Amniotic stem cell (primary cell): Measurements from ENCODE around the gene CD160.
A peak's percentile ranks its signal among the peaks of the same experiment; 100 is the strongest.
"Not testable (repeated sequence)": the region's sequence is repeated elsewhere in the genome, so short reads cannot be mapped to it uniquely, and the experiment has no call there.

Experiments
- DNase-seq: peaks from one replicate; lab custom pipeline; 2025; lab: John Stamatoyannopoulos, UW

Gene CD160

DNA sequence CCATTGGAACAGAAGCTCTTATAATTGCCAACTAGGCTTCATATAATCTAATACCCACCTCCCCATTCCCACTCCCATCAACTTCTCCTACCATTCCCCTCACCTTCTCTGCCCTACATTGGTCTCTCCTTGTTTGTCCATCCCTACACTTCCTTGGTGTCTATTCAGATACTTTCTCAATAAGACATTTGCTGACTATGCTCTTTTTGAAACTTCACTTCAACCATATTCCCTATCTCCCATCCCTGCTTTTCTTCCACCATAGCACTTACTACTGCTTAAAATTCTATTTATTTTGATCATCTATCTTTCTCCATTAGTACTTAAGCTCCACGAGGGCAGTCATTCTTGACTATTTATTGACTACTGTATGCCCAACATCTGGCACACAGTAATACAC lies 40.4 kb downstream of the CD160 start:
- DNase-seq, result no peak

DNA sequence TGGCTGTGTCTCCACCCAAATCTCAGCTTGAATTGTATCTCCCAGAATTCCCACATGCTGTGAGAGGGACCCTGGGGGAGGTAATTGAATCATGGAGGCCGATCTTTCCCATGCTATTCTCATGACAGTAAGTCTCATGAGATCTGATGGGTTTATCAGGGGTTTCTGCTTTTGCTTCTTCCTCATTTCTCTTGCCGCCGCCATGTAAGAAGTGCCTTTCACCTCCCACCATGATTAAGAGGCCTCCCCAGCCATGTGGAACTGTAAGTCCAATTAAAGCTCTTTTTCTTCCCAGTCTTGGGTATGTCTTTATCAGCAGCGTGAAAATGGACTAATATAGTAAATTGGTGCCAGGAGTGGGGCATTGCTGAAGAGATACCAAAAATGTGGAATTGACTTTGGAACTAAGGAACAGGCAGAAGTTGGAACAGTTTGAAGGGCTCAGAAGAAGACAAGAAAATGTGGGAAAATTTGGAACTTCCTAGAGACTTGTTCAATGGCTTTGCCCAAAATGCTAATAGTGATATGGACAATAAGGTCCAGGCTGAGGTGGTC lies 41.2 kb downstream of the CD160 start:
- DNase-seq, result not testable (repeated sequence)

GRCh38 chr1:145761498-145761897 lies 42.2 kb downstream of the CD160 start:
- DNase-seq, result not testable (repeated sequence)

DNA sequence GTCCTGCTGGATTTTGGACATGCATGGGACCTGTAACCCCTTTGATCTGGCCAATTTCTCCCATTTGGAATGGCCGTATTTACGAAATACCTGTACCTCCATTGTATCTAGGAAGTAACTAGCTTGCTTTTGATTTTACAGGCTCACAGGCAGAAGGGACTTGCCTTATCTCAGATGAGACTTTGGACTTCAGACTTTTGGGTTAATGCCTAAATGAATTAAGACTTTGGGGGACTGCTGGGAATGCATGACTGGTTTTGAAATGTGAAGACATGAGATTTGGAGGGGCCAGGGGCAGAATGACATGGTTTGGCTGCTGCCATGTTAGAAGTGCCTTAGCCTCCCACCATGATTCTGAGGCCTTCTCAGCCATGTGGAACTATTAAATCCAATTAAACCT lies 42.7 kb downstream of the CD160 start:
- DNase-seq, result not testable (repeated sequence)

- not testable (repeated sequence) for DNase-seq
These were observed 45.1 kb downstream of the CD160 start for GRCh38 chr1:145764231-145764940.

GRCh38 chr1:145765127-145765526 lies 45.8 kb downstream of the CD160 start:
- DNase-seq, result not testable (repeated sequence)

- not testable (repeated sequence) for DNase-seq
These were observed 46.5 kb downstream of the CD160 start for GRCh38 chr1:145765585-145766360.

DNA sequence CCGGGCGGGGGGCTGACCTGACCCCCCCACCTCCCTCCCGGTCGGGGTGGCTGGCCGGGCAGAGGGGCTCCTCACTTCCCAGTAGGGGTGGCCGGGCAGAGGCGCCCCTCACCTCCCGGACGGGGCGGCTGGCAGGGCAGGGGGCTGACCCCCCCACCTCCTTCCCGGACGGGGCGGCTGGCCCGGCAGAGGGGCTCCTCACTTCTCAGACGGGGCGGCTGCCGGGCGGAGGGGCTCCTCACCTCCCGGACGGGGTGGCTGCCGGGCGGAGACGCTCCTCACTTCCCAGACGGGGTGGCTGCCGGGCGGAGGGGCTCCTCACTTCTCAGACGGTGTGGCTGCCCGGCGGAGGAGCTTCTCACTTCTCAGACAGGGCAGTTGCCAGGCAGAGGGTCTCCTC lies 47.6 kb downstream of the CD160 start:
- DNase-seq, result not testable (repeated sequence)

DNA sequence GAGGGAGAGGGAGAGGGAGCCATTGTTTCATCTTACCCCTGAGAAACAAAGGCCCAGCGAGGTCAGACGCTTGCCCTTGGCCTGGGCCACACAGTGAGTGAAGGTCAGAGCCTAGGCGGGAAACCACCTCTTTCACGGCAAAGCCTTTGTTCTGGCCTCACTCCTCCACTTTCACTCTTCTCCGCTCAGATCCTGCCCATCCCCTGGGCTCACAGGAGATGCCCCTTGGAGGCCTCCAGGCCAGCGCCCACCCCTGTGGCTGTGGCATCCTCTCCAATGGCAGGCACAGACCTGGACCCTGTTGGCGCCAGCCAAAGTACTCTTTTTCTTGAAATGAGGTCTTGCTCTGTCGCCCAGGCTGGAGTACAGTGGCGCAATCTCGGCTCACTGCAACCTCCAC lies 48.7 kb downstream of the CD160 start:
- not testable (repeated sequence) for DNase-seq

DNA sequence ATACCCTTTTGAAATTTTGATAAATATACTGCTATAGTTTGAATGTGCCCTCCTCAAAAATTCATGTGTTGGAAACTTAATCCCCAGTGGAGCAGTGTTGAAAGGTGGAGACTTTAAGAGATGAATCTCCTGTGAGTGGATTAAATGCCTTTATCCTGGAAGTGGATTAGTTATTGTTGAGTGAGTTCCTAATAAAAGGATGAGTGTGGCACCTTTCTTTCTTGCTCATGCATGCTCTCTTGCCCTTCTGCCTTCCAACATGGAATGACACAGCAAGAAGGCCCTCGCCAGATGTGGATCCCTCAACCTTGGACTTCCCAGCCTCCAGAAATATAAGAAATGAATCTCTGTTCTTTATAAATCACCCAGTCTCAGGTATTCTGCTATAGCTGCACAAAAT lies 51.8 kb downstream of the CD160 start:
- no peak for DNase-seq

- no peak for DNase-seq
These were observed 54.1 kb downstream of the CD160 start for GRCh38 chr1:145773423-145773822.

GRCh38 chr1:145777357-145778145 lies 58.3 kb downstream of the CD160 start:
- DNase-seq, result no peak

GRCh38 chr1:145778146-145778540 lies 58.8 kb downstream of the CD160 start:
- DNase-seq, result no peak

DNA sequence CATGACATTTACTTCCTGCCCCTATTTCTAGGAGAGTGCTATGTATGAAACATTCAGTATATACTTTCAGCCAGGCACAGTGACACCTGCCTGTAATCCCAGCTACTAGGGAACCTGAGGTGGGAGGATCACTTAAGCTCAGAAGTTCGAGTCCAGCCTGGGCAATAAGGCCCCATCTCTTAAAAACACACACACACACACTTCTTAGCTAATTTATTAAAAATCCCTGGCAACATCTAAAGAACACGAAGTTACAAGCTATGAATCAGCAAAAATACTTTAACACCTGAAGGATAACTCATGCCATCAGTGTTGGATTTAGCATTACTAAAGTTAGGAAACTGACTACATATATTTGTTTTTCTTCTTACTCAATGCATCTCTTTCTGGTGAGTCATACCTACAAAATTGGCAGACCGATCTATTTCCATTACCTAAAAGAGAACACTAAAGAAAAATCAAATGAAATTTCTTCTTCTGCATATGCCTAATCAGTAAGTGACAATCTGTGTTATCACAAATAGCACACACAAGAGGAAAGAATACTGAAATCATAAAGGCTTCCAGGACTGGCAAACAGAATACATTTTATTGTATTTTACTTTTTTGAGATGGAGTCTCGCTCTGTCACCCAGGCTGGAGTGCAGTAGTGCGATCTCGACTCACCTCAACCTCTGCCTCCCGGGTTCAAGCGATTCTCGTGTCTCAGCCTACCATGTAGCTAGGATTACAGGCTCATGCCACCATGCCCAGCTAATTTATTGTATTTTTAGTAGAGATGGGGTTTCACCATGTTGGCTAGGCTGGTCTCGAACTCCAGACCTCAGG lies 63.2 kb downstream of the CD160 start:
- DNase-seq, result peak; percentile 55

GRCh38 chr1:145784409-145784808 lies 65.1 kb downstream of the CD160 start:
- DNase-seq, result no peak

- no peak for DNase-seq
These were observed 66.2 kb downstream of the CD160 start for GRCh38 chr1:145785547-145785946.

- no peak for DNase-seq
These were observed 67.0 kb downstream of the CD160 start for GRCh38 chr1:145786271-145786670.

DNA sequence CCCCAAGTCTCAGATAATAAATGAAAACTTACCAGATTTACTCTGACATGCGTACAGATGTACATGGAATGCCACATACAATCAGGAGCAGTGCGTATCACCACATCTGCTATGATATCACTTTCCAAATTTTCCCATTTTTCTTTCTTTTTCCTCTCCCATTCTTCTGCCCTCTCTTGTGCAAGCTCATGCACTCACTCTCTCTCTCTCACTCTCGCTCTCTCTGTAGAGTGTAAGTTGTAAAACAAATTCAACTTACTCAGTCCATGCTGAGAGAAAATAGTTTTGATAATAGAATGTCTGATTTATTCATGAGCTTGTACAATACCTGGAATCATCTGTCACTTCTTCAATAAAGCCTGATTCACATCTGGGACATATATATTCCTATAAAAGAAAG lies 69.3 kb downstream of the CD160 start:
- DNase-seq, result no peak
